CD4-positive, CD25-positive, alpha-beta regulatory T cell (primary cell): ENCODE measurements around the gene ANKRD39. TPM values are rescaled to one million over a fixed set of nuclear protein-coding genes. Genes with fewer than 3 reads are reported as not detected.

Experiments
- ATAC-seq, 2 donors: fragments of 150-1000 bp; cut with Tn5 transposase; one replicate each; pipeline ENCODE4 v1.10.0; 2021; ENCODE audit warnings: low read depth in 2 of 2, moderate number of reproducible peaks in 2 of 2, moderate library complexity in 1 of 2
- DNase-seq, 3 donors: peaks; one replicate each; pipeline versions ENCODE4 v3.0.0 to v3.0.0-alpha.2; 2012 to 2022; ENCODE audit warnings: mixed read lengths in 1 of 3
- H3K27ac ChIP-seq: one replicate; pipeline ENCODE4 v1.7.0; 2013; ENCODE audit warnings: mild to moderate bottlenecking, low read length; ENCODE audit not compliant: insufficient read depth, poor library complexity, severe bottlenecking
- H3K27me3 ChIP-seq: one replicate; pipeline ENCODE4 v1.7.0; 2013; ENCODE audit warnings: low read length; ENCODE audit not compliant: control insufficient read depth, insufficient read depth
- H3K36me3 ChIP-seq: one replicate; pipeline ENCODE4 v1.7.0; 2013; ENCODE audit warnings: mild to moderate bottlenecking, low read length, moderate library complexity; ENCODE audit not compliant: control insufficient read depth, insufficient read depth
- H3K4me1 ChIP-seq: 2 replicates; pipeline ENCODE4 v1.7.0; 2013; ENCODE audit warnings: mild to moderate bottlenecking, low read length; ENCODE audit not compliant: insufficient read depth, control insufficient read depth, poor library complexity, severe bottlenecking
- H3K4me3 ChIP-seq: one replicate; pipeline ENCODE4 v1.7.0; 2013; ENCODE audit warnings: low read depth, mild to moderate bottlenecking, low read length, moderate library complexity
- H3K9me3 ChIP-seq, 2 experiments: 1 replicate in 1 of 2; 2 replicates in 1 of 2; pipeline ENCODE4 v1.7.0; 2013; ENCODE audit warnings: low read length in 2 of 2, mild to moderate bottlenecking in 1 of 2, moderate library complexity in 1 of 2; ENCODE audit not compliant: control insufficient read depth in 2 of 2
- H3K27ac Mint-ChIP-seq, 3 donors: one replicate each; pipeline ENCODE4 v1.8.0; 2020 to 2022; ENCODE audit warnings: mild to moderate bottlenecking in 3 of 3, mixed read lengths in 3 of 3, moderate library complexity in 2 of 3
- H3K27me3 Mint-ChIP-seq: one replicate; pipeline ENCODE4 v1.8.0; 2022; ENCODE audit warnings: mild to moderate bottlenecking, mixed read lengths
- H3K36me3 Mint-ChIP-seq: one replicate; pipeline ENCODE4 v1.8.0; 2020; ENCODE audit warnings: mixed read lengths
- H3K4me1 Mint-ChIP-seq, 4 donors: one replicate each; pipeline ENCODE4 v1.8.0; 2020 to 2022; ENCODE audit warnings: mixed read lengths in 4 of 4, mild to moderate bottlenecking in 1 of 4
- H3K4me3 Mint-ChIP-seq, 4 donors: one replicate each; pipeline ENCODE4 v1.8.0; 2020 to 2022; ENCODE audit warnings: mild to moderate bottlenecking in 4 of 4, mixed read lengths in 4 of 4, moderate library complexity in 3 of 4
- H3K9me3 Mint-ChIP-seq, 7 donors: one replicate each; pipeline ENCODE4 v1.8.0; 2020 to 2022; ENCODE audit warnings: mixed read lengths in 7 of 7, mild to moderate bottlenecking in 3 of 7, moderate library complexity in 2 of 7
- polyA plus RNA-seq, 4 donors: library from polyadenylated mRNA; unstranded; fragments of 300-500 nt; fragmentation: Illumina TruSeq; gene quantifications; one replicate each; pipeline ENCODE4 v1.2.3, GENCODE V29; 2021
- total RNA-seq: library from RNA; stranded (reverse); gene quantifications from one replicate; pipeline ENCODE4 v1.2.3, GENCODE V29; 2022

The ANKRD39 gene
- total and polyA plus RNA-seq, 5 donors from 2014 or later, result 30.2 to 44.4 (median 35.0) TPM

DNA sequence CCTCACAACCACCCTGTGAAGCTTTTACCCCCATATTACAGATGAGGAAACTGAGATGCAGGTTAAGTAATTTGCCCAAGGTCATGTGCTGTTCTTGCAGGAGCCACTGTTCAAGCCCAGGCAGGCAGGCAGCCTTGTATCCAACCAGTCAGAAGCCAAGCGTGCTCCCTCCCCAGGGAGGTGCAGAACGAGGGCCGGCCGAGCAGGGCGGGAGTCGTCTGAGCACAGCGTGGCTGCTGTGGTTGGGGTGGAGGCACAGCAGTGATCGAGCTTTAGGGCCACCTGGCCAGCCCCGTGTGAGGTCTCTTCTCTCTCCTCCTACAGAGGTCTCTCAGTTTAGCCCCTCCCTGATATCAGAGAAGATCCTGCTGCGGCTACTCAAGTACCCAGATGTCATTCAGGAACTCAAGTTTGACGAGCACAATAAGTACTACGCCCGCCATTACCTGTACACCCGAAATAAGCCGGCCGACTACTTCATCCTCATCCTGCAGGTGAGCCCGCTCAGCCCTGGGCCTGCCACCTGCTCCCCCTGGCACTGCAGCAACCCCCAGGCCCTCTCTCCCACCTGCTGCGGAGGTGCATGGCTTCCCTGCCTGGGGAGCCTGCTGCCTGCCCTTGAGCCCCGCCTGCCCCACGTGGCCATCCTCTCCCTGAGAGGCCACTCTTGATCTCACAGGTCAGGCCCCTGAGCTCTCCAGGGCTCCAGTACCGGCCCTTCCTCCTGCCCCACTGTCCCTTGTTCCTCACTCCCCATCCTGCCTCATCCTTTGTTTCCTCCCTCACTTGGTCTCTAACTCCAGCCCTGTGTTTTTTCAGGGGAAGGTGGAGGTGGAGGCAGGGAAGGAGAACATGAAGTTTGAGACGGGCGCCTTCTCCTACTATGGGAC, 58.8 kb downstream of the ANKRD39 start:
- no peaks in the 10 kb centered on the region for H3K9me3 ChIP-seq
- peaks cover 0 to 4% (median 0%) of the 10 kb centered on the region in 4 donors for H3K4me1 Mint-ChIP-seq
- no peaks in the 10 kb centered on the region for H3K9me3 Mint-ChIP-seq
- H3K36me3 ChIP-seq, result peaks cover 5% of the 10 kb centered on the region
- peaks cover 10% of the 10 kb centered on the region for H3K36me3 Mint-ChIP-seq
- no peaks in the 10 kb centered on the region for H3K27me3 ChIP-seq
- H3K4me3 ChIP-seq, result no peak overlapping the region
- ATAC-seq (no peak), DNase-seq (no peak)
- no peak overlapping the region for H3K27ac Mint-ChIP-seq
- peaks cover 20% of the 10 kb centered on the region for H3K4me1 ChIP-seq
- no peaks in the 10 kb centered on the region for H3K27me3 Mint-ChIP-seq
- no peak overlapping the region for H3K27ac ChIP-seq
- no peak overlapping the region for H3K4me3 Mint-ChIP-seq

Other genes with a start within 250 kb of the ANKRD39 start
- gene KANSL3, start 219.7 kb downstream of the ANKRD39 start, total RNA-seq, result 55.6 TPM
- 10 to 100 TPM; 11.2 to 17.9 (median 13.6) TPM for gene KANSL3, start 219.7 kb downstream of the ANKRD39 start, polyA plus RNA-seq
- gene FER1L5, start 215.3 kb downstream of the ANKRD39 start, total RNA-seq, result not detected
- under 1 TPM in 2 of 4 donors, not detected in 2; 0.03 TPM for gene FER1L5, start 215.3 kb downstream of the ANKRD39 start, polyA plus RNA-seq
- 5.4 TPM for gene LMAN2L, start 118.0 kb downstream of the ANKRD39 start, total RNA-seq
- 10 to 100 TPM; 17.8 to 22.7 (median 20.3) TPM for gene LMAN2L, start 118.0 kb downstream of the ANKRD39 start, polyA plus RNA-seq
- gene CNNM4, start 97.1 kb downstream of the ANKRD39 start, total RNA-seq, result 11.2 TPM
- gene CNNM4, start 97.1 kb downstream of the ANKRD39 start, polyA plus RNA-seq, result 1 to 10 TPM in 3 of 4 donors, under 1 TPM in 1; 0.98 to 3.2 (median 2.6) TPM
- gene CNNM3, start 41.7 kb downstream of the ANKRD39 start, total RNA-seq, result 33.1 TPM
- gene CNNM3, start 41.7 kb downstream of the ANKRD39 start, polyA plus RNA-seq, result 10 to 100 TPM in 2 of 4 donors, 1 to 10 TPM in 2; 4.9 to 14.0 (median 7.9) TPM
- 16.4 TPM for gene ANKRD23, start 14.0 kb downstream of the ANKRD39 start, total RNA-seq
- gene ANKRD23, start 14.0 kb downstream of the ANKRD39 start, polyA plus RNA-seq, result 1 to 10 TPM in 1 of 4 donors, under 1 TPM in 3; 0.68 to 1.1 (median 0.90) TPM
- gene SEMA4C, start 12.1 kb upstream of the ANKRD39 start, total RNA-seq, result 23.3 TPM
- 1 to 10 TPM; 1.3 to 3.1 (median 2.2) TPM for gene SEMA4C, start 12.1 kb upstream of the ANKRD39 start, polyA plus RNA-seq
- gene FAM178B, start 128.6 kb upstream of the ANKRD39 start, total RNA-seq, result not detected
- gene FAM178B, start 128.6 kb upstream of the ANKRD39 start, polyA plus RNA-seq, result under 1 TPM in 2 of 4 donors, not detected in 2; 0.06 to 0.59 TPM
- 22.9 TPM for gene FAHD2B, start 236.9 kb upstream of the ANKRD39 start, total RNA-seq
- gene FAHD2B, start 236.9 kb upstream of the ANKRD39 start, polyA plus RNA-seq, result 10 to 100 TPM; 12.9 to 20.1 (median 19.8) TPM